HEK293T (cell line): ENCODE measurements around the gene EYS.

Source experiments
- FOXA1 ChIP-seq: fragments of 450-650 bp; IDR thresholded peaks from 2 replicates; pipeline ENCODE4 v1.6.1; 2016; ENCODE audit warnings: mild to moderate bottlenecking
- FOXM1 ChIP-seq: fragments of 450-650 bp; IDR thresholded peaks from 2 replicates; pipeline ENCODE4 v1.6.1; 2017; ENCODE audit warnings: mild to moderate bottlenecking, borderline replicate concordance
- LEF1 ChIP-seq: fragments of 450-650 bp; IDR thresholded peaks from 2 replicates; pipeline ENCODE4 v1.6.1; 2017; ENCODE audit warnings: mild to moderate bottlenecking, borderline replicate concordance
- NFRKB ChIP-seq: fragments of 450-650 bp; IDR thresholded peaks from 2 replicates; pipeline ENCODE4 v1.6.1; 2016; ENCODE audit warnings: mild to moderate bottlenecking, moderate library complexity
- SP1 ChIP-seq: fragments of 450-650 bp; IDR thresholded peaks from 2 replicates; pipeline ENCODE4 v1.6.1; 2017
- TF ChIP-seq, protein P1 (sequence below): fragments of 450-650 bp; IDR thresholded peaks from 2 replicates; pipeline ENCODE4 v1.6.1; 2016

DNA sequence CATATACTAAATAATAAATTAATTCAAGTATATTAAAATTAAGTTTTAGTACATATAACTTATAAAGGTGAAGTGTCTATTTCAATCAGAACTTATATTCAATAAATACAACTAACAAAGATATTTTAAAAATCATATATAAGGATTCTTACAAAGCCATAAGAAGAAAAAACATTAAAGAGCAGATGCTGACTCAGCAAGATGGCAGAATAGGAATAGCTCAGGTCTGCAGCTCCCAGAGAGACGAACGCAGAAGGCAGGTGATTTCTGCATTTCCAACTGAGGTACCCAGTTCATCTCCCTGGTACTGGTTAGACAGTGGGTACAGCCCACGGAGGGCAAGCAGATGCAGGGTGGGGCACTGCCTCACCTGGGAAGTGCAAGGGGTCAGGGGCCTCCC, 811.1 kb downstream of the EYS start:
- TF ChIP-seq SP1 (no peak), FOXM1 (no peak), LEF1 (no peak), NFRKB (no peak), FOXA1 (no peak)
- TF ChIP-seq, protein P1, sequence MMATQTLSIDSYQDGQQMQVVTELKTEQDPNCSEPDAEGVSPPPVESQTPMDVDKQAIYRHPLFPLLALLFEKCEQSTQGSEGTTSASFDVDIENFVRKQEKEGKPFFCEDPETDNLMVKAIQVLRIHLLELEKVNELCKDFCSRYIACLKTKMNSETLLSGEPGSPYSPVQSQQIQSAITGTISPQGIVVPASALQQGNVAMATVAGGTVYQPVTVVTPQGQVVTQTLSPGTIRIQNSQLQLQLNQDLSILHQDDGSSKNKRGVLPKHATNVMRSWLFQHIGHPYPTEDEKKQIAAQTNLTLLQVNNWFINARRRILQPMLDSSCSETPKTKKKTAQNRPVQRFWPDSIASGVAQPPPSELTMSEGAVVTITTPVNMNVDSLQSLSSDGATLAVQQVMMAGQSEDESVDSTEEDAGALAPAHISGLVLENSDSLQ, result no peak
